ENCODE results near the gene CREBBP. TPM values are rescaled to one million over a fixed set of nuclear protein-coding genes. Genes with fewer than 3 reads are reported as not detected.
A peak's percentile ranks its signal among the peaks of the same experiment; 100 is the strongest.

Gene CREBBP
- total and polyA plus RNA-seq, 2 donors from 2014 or later = 5.9 to 74.6 TPM

DNA sequence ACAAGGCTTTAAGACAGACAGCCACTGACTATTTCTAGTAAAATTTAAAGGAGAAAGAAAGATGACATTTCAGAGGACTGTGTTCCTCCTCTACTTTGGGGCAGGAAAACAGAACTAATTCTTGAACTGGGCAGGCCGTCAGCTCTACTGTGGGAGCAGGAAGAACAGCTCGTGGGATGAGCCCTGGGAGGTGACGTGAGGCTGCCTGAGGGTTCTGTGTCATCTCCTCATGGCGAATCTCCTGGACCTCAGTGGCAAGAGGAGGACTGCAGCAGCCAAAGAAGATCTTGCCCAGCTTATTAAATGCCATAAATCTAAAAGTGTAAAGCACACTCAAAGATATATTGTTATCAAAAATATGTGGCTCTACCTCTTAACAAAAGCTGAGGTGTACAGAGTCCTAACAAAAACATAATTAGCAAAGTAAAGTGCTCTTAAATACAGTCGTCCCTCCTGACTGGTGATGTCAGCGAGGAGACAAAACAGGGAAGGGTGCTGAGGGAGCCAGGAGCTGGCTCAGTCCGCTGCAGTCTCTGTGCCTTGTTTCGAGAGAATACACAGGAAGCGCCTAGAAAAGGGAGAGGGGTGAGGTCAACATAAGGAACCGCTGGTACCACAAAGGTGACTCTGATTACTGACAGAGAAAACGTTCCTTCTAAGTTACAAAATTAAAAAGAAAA, 58.0 kb downstream of the CREBBP start:
- H3K27me3 ChIP-seq (ENCODE audit: control insufficient read depth, insufficient read depth, low read length) = no peaks in the 10 kb centered on the region
- intact Hi-C loops (cut with DNase I) = no loop called here
- peaks cover 0 to 44% (median 26%) of the 10 kb centered on the region in 3 donors for H3K4me1 ChIP-seq (ENCODE audit: control insufficient read depth in 2 of 3, insufficient read depth in 2 of 3, low read depth in 1 of 3, low read length in 3 of 3)
- DNase-seq = no peak
- no peaks in the 10 kb centered on the region for H3K9me3 ChIP-seq (ENCODE audit: control insufficient read depth in 2 of 3, insufficient read depth in 1 of 3, low read length in 3 of 3)
- TF ChIP-seq, protein P1, sequence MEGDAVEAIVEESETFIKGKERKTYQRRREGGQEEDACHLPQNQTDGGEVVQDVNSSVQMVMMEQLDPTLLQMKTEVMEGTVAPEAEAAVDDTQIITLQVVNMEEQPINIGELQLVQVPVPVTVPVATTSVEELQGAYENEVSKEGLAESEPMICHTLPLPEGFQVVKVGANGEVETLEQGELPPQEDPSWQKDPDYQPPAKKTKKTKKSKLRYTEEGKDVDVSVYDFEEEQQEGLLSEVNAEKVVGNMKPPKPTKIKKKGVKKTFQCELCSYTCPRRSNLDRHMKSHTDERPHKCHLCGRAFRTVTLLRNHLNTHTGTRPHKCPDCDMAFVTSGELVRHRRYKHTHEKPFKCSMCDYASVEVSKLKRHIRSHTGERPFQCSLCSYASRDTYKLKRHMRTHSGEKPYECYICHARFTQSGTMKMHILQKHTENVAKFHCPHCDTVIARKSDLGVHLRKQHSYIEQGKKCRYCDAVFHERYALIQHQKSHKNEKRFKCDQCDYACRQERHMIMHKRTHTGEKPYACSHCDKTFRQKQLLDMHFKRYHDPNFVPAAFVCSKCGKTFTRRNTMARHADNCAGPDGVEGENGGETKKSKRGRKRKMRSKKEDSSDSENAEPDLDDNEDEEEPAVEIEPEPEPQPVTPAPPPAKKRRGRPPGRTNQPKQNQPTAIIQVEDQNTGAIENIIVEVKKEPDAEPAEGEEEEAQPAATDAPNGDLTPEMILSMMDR (IDR thresholded peaks at IDR 0.05; ENCODE audit: borderline replicate concordance, extremely low read depth, insufficient read depth) = no peak
- H3K4me3 ChIP-seq (ENCODE audit: low read length in 3 of 3) = no peak overlapping the region
- H3K27ac ChIP-seq (ENCODE audit: low read depth in 2 of 2, low read length in 2 of 2) = no peak overlapping the region
- no peaks in the 10 kb centered on the region for H3K36me3 ChIP-seq (ENCODE audit: control insufficient read depth in 2 of 3, insufficient read depth in 3 of 3, low read length in 3 of 3)
- no peak overlapping the region for H3K9ac ChIP-seq (ENCODE audit: low read length in 3 of 3)
- no peak for FAIRE-seq

DNA sequence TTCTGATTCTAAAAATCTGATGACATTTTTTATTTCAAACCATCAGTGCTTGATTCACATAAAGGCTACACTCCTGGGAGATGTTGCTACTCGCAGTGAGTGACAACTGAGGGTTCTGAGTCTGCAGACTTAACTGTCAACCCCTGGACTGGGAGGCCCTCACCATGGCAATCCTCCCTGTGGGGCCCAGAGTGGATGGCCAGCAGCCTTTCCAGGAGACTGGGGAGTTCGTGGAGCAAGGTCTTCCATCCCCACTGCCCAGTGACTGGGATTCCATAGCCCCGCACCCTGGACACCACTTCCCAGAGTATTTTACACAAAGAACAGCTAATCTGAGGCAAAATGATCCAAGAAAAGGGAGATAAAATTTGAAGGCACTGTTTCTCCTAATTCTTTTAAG, 59.3 kb downstream of the CREBBP start:
- DNase-seq (no peak), FAIRE-seq (no peak)
- Histone ChIP-seq H3K9ac (ENCODE audit: low read length in 3 of 3) (no peak overlapping the region), H3K27me3 (ENCODE audit: control insufficient read depth, insufficient read depth, low read length) (no peaks in the 10 kb centered on the region), H3K9me3 (ENCODE audit: control insufficient read depth in 2 of 3, insufficient read depth in 1 of 3, low read length in 3 of 3) (no peaks in the 10 kb centered on the region), H3K36me3 (ENCODE audit: control insufficient read depth in 2 of 3, insufficient read depth in 3 of 3, low read length in 3 of 3) (no peaks in the 10 kb centered on the region), H3K27ac (ENCODE audit: low read depth in 2 of 2, low read length in 2 of 2) (no peak overlapping the region), H3K4me1 (ENCODE audit: control insufficient read depth in 2 of 3, insufficient read depth in 2 of 3, low read depth in 1 of 3, low read length in 3 of 3) (peaks cover 0 to 53% (median 31%) of the 10 kb centered on the region in 3 donors), H3K4me3 (ENCODE audit: low read length in 3 of 3) (no peak overlapping the region)
- TF ChIP-seq, protein P1 (IDR thresholded peaks at IDR 0.05; ENCODE audit: borderline replicate concordance, extremely low read depth, insufficient read depth) = no peak
- intact Hi-C loops (cut with DNase I) = no loop called here

DNA sequence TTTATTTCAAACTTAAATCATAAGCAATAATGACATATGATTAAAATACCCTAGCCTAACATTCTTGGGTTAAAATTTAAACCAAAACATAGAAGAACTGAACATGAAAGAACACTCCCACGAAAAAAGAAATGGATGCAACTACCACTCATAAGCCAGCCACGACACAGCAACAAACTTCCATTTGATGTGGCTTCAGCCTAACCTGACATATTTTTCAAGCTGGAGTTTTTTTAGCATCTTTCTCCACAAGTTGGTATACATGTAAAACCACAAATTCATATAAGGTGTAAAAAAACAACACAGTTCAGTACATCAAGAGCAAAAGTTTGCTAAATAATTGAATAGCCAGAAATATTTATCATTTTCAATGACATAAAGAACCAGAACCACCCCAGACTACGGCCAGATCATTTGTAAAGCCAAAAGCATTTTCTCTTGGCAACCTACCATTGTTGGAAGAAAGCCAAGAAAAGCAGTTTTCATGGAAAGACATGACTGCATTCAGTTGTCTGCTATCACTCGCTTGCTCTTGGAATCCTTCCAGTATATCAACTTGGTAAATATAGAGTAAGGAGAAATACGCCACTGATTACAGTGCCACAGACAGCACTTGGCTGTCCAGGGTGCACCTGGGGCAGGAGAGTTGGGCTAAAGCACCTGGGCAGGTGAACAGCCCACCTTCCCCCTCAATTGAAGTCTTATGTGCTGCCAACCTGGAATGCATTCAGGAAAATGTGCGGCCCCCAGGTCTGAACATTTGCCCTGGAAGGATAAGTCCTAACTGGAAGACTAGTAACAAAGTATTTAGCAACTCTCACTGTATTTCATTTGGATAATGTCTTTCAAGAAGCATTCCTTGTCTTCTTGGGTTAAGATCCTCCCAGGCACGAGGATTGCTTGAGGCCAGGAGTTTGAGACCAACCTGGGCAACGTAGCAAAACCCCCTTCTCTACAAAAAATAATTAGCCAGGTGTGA, 60.5 kb downstream of the CREBBP start:
- Histone ChIP-seq H3K27me3 (ENCODE audit: control insufficient read depth, insufficient read depth, low read length) (no peaks in the 10 kb centered on the region), H3K9ac (ENCODE audit: low read length in 3 of 3) (peak overlapping the region in 2 of 3 donors; percentile 9 to 13), H3K36me3 (ENCODE audit: control insufficient read depth in 2 of 3, insufficient read depth in 3 of 3, low read length in 3 of 3) (no peaks in the 10 kb centered on the region), H3K9me3 (ENCODE audit: control insufficient read depth in 2 of 3, insufficient read depth in 1 of 3, low read length in 3 of 3) (no peaks in the 10 kb centered on the region), H3K4me1 (ENCODE audit: control insufficient read depth in 2 of 3, insufficient read depth in 2 of 3, low read depth in 1 of 3, low read length in 3 of 3) (peaks cover 0 to 53% (median 31%) of the 10 kb centered on the region in 3 donors), H3K27ac (ENCODE audit: low read depth in 2 of 2, low read length in 2 of 2) (peak overlapping the region in 1 of 2 donors; percentile 30), H3K4me3 (ENCODE audit: low read length in 3 of 3) (no peak overlapping the region)
- TF ChIP-seq, protein P1 (IDR thresholded peaks at IDR 0.05; ENCODE audit: borderline replicate concordance, extremely low read depth, insufficient read depth) = no peak
- intact Hi-C loops (cut with DNase I) = no loop called here
- DNase-seq (peak in 2 of 5 donors; percentile 56 to 80), FAIRE-seq (no peak)

Measured in kidney (tissue), 14 donors.